Right lobe of liver (tissue), 4 donors: ENCODE results near the gene PML.

Experiments used
- POLR2A ChIP-seq: fragments of 450-650 bp; IDR thresholded peaks from one replicate; pipeline ENCODE4 v1.6.1; 2017; ENCODE audit warnings: antibody characterized with exemption, mild to moderate bottlenecking
- TF ChIP-seq, protein P1 (sequence below), 4 donors: fragments of 200-600 bp in 3 of 4; fragments of 450-650 bp in 1 of 4; IDR thresholded peaks; one replicate each; pipeline versions ENCODE4 v1.5.1 to v1.8.0; 2016 to 2022; ENCODE audit warnings: antibody characterized with exemption in 4 of 4, mild to moderate bottlenecking in 2 of 4
- donor health status: DM: no; HTN: no; CAD: no.
- donor health status: DM: no; HTN: no; CAD: no.
- donor health status: DM: no; HTN: yes; CAD: no.

DNA sequence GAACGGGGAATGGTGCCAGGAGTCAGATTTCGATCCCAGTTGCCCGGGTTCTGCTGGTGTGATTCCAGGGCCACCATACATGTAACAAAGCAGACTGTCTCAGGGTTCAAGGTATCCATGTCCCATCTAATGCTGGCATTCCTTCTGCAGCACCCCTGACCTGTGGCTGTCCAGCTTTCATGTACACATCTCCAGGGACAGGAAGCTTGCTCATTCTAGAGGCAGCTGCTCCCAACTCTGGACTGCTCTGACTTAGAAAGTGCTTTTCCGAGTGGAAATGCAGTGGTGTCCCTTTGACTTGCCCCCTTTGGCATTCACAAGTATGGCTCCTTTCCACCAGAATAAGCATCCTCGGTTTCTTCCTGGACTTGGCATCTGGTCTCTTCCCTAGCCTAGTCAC, 30.9 kb downstream of the PML start:
- TF ChIP-seq, protein P1, sequence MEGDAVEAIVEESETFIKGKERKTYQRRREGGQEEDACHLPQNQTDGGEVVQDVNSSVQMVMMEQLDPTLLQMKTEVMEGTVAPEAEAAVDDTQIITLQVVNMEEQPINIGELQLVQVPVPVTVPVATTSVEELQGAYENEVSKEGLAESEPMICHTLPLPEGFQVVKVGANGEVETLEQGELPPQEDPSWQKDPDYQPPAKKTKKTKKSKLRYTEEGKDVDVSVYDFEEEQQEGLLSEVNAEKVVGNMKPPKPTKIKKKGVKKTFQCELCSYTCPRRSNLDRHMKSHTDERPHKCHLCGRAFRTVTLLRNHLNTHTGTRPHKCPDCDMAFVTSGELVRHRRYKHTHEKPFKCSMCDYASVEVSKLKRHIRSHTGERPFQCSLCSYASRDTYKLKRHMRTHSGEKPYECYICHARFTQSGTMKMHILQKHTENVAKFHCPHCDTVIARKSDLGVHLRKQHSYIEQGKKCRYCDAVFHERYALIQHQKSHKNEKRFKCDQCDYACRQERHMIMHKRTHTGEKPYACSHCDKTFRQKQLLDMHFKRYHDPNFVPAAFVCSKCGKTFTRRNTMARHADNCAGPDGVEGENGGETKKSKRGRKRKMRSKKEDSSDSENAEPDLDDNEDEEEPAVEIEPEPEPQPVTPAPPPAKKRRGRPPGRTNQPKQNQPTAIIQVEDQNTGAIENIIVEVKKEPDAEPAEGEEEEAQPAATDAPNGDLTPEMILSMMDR (IDR thresholded peaks at IDR 0.05): no peak
- TF ChIP-seq POLR2A: no peak
